PC-3 (cell line): Measurements from ENCODE around the gene RER1. TPM values are rescaled to one million over a fixed set of nuclear protein-coding genes. Genes with fewer than 3 reads are reported as not detected.

Source experiments
- ATAC-seq: fragments of 200-7000 bp; cut with Tn5 transposase; 2 replicates; pipeline ENCODE4 v1.9.1; 2020; ENCODE audit warnings: mild to moderate bottlenecking, moderate library complexity
- BruUV-seq: library from RNA; stranded (reverse); fragments of 400-500 nt; replicated peaks from 2 replicates; lab custom pipeline; 2021; lab: Mats Ljungman, UMichigan
- CTCF ChIA-PET: fragments of 300-600 bp; sonication (Branson Sonifier 250); formaldehyde crosslinking; loops from one replicate; lab custom pipeline; 2022; ENCODE audit warnings: antibody characterized with exemption; lab: Charles Lee
- POLR2A ChIA-PET: fragments of 300-600 bp; sonication (Branson Sonifier 250); formaldehyde crosslinking; loops from one replicate; lab custom pipeline; 2022; ENCODE audit warnings: antibody characterized with exemption; ENCODE audit not compliant: unreplicated experiment; lab: Charles Lee
- DNase-seq: peaks from one replicate; pipeline ENCODE4 v3.0.0-alpha.2; 2015
- H2AFZ ChIP-seq: fragments of 300-600 bp; sonication (generic); 2 replicates; pipeline ENCODE4 v1.6.0; 2016; ENCODE audit warnings: antibody characterized with exemption, low read length
- H3F3A ChIP-seq: fragments of 300-600 bp; sonication (generic); one replicate; pipeline ENCODE4 v1.6.0; 2017; ENCODE audit warnings: antibody characterized with exemption, low read length, control low read depth, mild to moderate bottlenecking; ENCODE audit not compliant: unreplicated experiment
- H3K27ac ChIP-seq: fragments of 300-600 bp; sonication (generic); 2 replicates; pipeline ENCODE4 v1.5.1; 2016; ENCODE audit warnings: mild to moderate bottlenecking, low read length
- H3K27me3 ChIP-seq: fragments of 300-600 bp; sonication (generic); 2 replicates; pipeline ENCODE4 v1.6.1; 2016; ENCODE audit warnings: low read length, mixed read lengths
- H3K36me3 ChIP-seq: fragments of 300-600 bp; sonication (generic); 2 replicates; pipeline ENCODE4 v1.6.1; 2016; ENCODE audit warnings: low read depth, mixed run types, low read length, mixed read lengths
- H3K4me1 ChIP-seq: fragments of 300-600 bp; sonication (generic); 2 replicates; pipeline ENCODE4 v1.5.1; 2016; ENCODE audit warnings: low read length; ENCODE audit not compliant: insufficient read depth
- H3K4me2 ChIP-seq: fragments of 300-600 bp; sonication (generic); 2 replicates; pipeline ENCODE4 v1.6.0; 2016; ENCODE audit warnings: low read length
- H3K4me3 ChIP-seq: fragments of 300-600 bp; sonication (generic); 2 replicates; pipeline ENCODE4 v1.5.1; 2016; ENCODE audit warnings: mild to moderate bottlenecking, low read length, mixed read lengths
- H3K79me2 ChIP-seq: fragments of 300-600 bp; sonication (generic); 2 replicates; pipeline ENCODE4 v1.6.1; 2017; ENCODE audit warnings: low read length, mixed read lengths
- H3K9ac ChIP-seq: fragments of 300-600 bp; sonication (generic); 2 replicates; pipeline ENCODE4 v1.6.0; 2016; ENCODE audit warnings: mild to moderate bottlenecking, low read length
- H3K9me2 ChIP-seq: fragments of 300-600 bp; sonication (generic); replicated peaks from 2 replicates; pipeline ENCODE4 v1.6.1; 2016; ENCODE audit warnings: mixed run types, low read length, mixed read lengths
- H3K9me3 ChIP-seq: fragments of 300-600 bp; sonication (generic); 2 replicates; pipeline ENCODE4 v1.6.1; 2016; ENCODE audit warnings: low read length, mixed read lengths
- H4K20me1 ChIP-seq: fragments of 300-600 bp; sonication (generic); 2 replicates; pipeline ENCODE4 v1.6.1; 2016; ENCODE audit warnings: low read length, mixed read lengths
- CTCF ChIP-seq: fragments of 300-600 bp; sonication (generic); conservative IDR thresholded peaks from 2 replicates; pipeline ENCODE4 v1.5.1; 2017; ENCODE audit warnings: antibody characterized with exemption, low read depth, mild to moderate bottlenecking, low read length
- EZH2 ChIP-seq: fragments of 300-600 bp; sonication (generic); IDR thresholded peaks from one replicate; pipeline ENCODE4 v1.6.1; 2017; ENCODE audit warnings: antibody characterized with exemption, mild to moderate bottlenecking, low read length; ENCODE audit not compliant: unreplicated experiment
- EZH2phosphoT487 ChIP-seq: fragments of 300-600 bp; sonication (generic); IDR thresholded peaks from 2 replicates; pipeline ENCODE4 v1.6.1; 2018; ENCODE audit warnings: mild to moderate bottlenecking, antibody characterized with exemption, low read length, borderline replicate concordance
- intact Hi-C: fragments of 100-400 bp; cut with micrococcal nuclease; formaldehyde crosslinking; loops from 2 replicates; pipeline ENCODE4 v1.9.0; 2023
- total RNA-seq: library from RNA; depleted of rRNA; stranded (reverse); fragments of >200 nt; gene quantifications from 2 replicates; pipeline ENCODE4 v1.2.3, GENCODE V29; 2014

The RER1 gene
- total RNA-seq, 1 experiment from 2014 or later: 160 TPM

DNA sequence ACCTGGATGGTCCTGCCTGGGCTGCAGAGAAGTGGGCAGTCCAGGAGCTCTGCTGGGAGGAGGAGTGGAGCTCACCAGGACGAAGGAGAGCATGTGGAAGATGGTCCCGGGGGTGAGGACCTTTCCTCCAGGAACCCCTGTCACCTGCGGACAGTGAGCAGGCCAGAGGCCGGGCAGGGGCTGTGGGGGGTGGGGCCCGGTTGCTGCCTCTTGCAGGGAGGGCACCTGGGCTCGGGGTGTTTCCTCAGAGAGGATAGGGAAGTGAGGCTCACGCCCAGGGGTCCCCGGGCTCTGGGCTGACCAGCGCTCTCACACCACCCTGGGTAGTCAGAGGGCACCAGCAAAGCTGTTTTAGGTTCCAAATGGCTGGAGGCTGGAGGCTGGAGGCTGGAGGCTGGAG is 43.5 kb downstream of the RER1 start:
- POLR2A ChIA-PET: no interaction called here
- no peaks in the 10 kb centered on the region for H3K36me3 ChIP-seq
- H3F3A ChIP-seq: no peaks in the 10 kb centered on the region
- H3K4me2 ChIP-seq: no peak overlapping the region
- no peak overlapping the region for H3K9ac ChIP-seq
- no peak for ATAC-seq
- BruUV-seq: no TSS peak
- peaks cover 19% of the 10 kb centered on the region for H3K27me3 ChIP-seq
- intact Hi-C loops: no loop called here
- no peak for DNase-seq
- H3K4me3 ChIP-seq: no peak overlapping the region
- H3K27ac ChIP-seq: no peak overlapping the region
- no peaks in the 10 kb centered on the region for H3K79me2 ChIP-seq
- H2AFZ ChIP-seq: no peak overlapping the region
- H3K4me1 ChIP-seq: no peaks in the 10 kb centered on the region
- CTCF ChIA-PET: no interaction called here
- H4K20me1 ChIP-seq: no peaks in the 10 kb centered on the region
- H3K9me3 ChIP-seq: no peaks in the 10 kb centered on the region
- no peak for TF ChIP-seq EZH2
- TF ChIP-seq CTCF: no peak
- no peak for TF ChIP-seq EZH2phosphoT487
- no peaks in the 10 kb centered on the region for H3K9me2 ChIP-seq

DNA sequence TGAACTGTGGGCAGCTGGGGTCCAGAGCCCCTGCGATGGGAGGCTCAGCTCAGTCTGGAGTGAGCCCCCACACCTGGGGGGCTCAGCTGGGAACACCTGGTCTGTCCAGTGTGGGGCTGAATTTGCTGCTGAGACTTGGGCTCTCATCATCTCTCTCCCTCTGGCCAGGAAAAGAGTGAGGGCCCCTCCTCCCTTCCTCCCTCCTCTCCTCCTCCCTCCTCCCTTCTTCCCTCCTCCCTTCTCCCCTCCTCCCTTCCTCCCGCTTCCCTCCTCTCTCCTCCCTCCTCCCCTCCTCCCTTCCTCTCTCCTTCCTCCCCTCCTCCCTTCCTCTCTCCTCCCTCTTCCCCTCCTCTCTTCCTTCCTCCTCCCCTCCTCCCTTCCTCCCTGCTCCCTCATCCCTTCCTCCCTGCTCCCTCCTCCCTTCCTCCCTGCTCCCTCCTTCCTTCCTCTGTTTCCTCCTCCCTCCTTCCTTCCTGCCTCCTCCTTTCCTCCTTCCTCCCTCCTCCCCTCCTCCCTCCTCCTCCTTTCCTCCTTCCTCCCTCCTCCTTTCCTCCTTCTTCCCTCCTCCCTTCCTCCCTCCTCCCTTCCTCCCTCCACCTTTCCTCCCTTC is 44.2 kb downstream of the RER1 start:
- no peak for DNase-seq
- no peaks in the 10 kb centered on the region for H3K9me3 ChIP-seq
- no peak overlapping the region for H3K27ac ChIP-seq
- H3K4me3 ChIP-seq: no peak overlapping the region
- H3K36me3 ChIP-seq: no peaks in the 10 kb centered on the region
- no peaks in the 10 kb centered on the region for H3K9me2 ChIP-seq
- TF ChIP-seq EZH2phosphoT487: no peak
- no peak for TF ChIP-seq CTCF
- no peak for TF ChIP-seq EZH2
- H3K79me2 ChIP-seq: no peaks in the 10 kb centered on the region
- ATAC-seq: no peak
- no peaks in the 10 kb centered on the region for H4K20me1 ChIP-seq
- no peaks in the 10 kb centered on the region for H3F3A ChIP-seq
- ChIA-PET CTCF (no interaction called here), POLR2A (no interaction called here)
- no peaks in the 10 kb centered on the region for H3K4me1 ChIP-seq
- H3K4me2 ChIP-seq: no peak overlapping the region
- no TSS peak for BruUV-seq
- intact Hi-C loops: no loop called here
- H3K9ac ChIP-seq: no peak overlapping the region
- H3K27me3 ChIP-seq: peaks cover 19% of the 10 kb centered on the region
- no peak overlapping the region for H2AFZ ChIP-seq

GRCh38 chr1:2436876-2437275 is 45.2 kb downstream of the RER1 start:
- H3K79me2 ChIP-seq: no peaks in the 10 kb centered on the region
- DNase-seq (no peak), ATAC-seq (no peak)
- no peaks in the 10 kb centered on the region for H3K9me2 ChIP-seq
- no TSS peak for BruUV-seq
- ChIA-PET POLR2A (no interaction called here), CTCF (no interaction called here)
- no peak overlapping the region for H3K27ac ChIP-seq
- no peaks in the 10 kb centered on the region for H3K36me3 ChIP-seq
- no peaks in the 10 kb centered on the region for H3K4me1 ChIP-seq
- no peak overlapping the region for H3K4me3 ChIP-seq
- no peaks in the 10 kb centered on the region for H3F3A ChIP-seq
- intact Hi-C loops: no loop called here
- no peak overlapping the region for H3K9ac ChIP-seq
- no peaks in the 10 kb centered on the region for H3K9me3 ChIP-seq
- peaks cover 19% of the 10 kb centered on the region for H3K27me3 ChIP-seq
- no peak overlapping the region for H2AFZ ChIP-seq
- TF ChIP-seq CTCF (no peak), EZH2phosphoT487 (no peak), EZH2 (no peak)
- H3K4me2 ChIP-seq: no peak overlapping the region
- no peaks in the 10 kb centered on the region for H4K20me1 ChIP-seq
